GM18873 (cell line): Measurements from ENCODE around the gene HOXA2.

Experiments
- ATAC-seq: cut with Tn5 transposase; IDR thresholded peaks from one replicate; pipeline ENCODE4 v1.9.1; 2021; ENCODE audit warnings: mild to moderate bottlenecking, moderate library complexity, moderate number of reproducible peaks; ENCODE audit not compliant: unreplicated experiment, low FRiP score

Gene HOXA2

DNA sequence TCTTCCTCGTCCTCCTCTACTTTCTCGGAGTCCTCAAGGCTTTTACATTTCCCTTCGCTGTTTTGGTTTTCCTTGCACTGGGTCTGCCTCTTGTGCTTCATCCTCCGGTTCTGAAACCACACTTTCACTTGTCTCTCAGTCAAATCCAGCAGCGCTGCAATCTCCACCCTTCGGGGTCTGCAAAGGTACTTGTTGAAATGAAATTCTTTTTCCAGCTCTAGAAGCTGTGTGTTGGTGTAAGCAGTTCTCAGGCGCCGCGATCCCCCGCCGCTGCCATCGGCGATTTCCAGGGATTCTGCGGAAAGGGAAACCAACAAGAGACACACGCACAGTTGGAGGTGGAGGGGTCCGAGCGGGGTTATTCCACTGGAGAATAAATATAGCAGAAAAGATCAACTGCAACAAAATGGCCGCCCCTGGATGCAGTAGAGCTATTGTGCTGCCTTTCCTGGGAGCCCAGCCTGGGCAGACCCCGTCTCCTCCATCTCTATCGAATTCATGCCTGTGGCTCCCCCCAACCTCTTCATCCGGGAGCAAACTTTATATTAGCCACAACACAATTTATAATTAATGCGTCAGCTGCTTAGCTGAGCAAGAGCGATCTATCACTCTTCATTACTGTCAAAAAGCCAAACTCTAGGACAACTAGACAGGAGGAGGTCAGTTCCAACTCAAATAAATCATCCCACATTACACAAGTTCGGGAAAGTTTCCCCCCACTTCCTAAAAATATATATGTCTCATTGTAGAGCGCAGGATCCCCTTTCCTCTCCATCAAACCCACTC lies 1.1 kb downstream of the HOXA2 start:
- no peak for ATAC-seq

GRCh38 chr7:27100694-27101170 lies 1.8 kb downstream of the HOXA2 start:
- no peak for ATAC-seq

DNA sequence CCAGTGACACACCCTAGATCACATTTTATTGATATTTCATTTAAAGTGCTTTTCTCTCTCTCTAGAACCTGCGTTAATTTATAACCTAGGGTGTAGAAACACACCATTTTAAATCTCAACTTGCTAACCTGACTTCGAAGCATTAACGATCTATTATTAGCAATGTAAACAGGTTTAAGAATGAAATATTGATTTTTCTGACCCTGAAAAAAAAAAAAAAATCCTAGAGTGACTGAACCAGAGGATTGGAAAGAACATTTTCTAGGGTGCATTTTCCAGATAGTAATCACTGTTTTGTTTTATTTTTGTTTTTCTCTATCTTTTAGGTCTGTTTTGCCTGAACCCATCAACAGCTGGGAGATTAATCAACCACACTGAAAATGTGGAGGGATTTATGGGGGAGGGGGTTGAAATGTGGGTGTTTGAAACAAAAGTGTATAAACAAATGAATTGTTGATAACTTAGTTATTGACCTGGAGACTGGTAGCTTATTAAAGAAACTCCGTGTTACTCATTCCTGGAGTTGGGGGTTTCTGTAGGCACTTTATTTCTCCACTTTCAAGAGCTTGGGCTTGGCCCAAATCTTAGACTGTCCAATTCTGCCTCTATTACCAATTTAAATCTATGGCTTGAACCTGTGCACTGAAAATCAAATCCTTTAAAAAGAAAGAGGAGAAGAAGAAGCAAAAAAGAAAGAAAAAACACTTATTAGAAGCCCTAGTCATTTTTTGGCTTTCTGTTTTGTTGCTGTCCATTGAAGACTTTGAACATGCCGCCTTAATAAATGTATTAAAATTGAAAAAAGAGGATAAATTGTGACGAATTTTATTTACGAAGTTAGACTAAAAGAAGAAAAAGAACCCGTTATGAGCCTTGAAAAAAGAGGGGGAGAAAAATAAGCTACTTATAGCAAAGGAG lies 2.8 kb downstream of the HOXA2 start:
- no peak for ATAC-seq

GRCh38 chr7:27098578-27099451 lies 3.7 kb downstream of the HOXA2 start:
- no peak for ATAC-seq

- no peak for ATAC-seq
Observed at GRCh38 chr7:27097686-27098577, 4.6 kb downstream of the HOXA2 start.

DNA sequence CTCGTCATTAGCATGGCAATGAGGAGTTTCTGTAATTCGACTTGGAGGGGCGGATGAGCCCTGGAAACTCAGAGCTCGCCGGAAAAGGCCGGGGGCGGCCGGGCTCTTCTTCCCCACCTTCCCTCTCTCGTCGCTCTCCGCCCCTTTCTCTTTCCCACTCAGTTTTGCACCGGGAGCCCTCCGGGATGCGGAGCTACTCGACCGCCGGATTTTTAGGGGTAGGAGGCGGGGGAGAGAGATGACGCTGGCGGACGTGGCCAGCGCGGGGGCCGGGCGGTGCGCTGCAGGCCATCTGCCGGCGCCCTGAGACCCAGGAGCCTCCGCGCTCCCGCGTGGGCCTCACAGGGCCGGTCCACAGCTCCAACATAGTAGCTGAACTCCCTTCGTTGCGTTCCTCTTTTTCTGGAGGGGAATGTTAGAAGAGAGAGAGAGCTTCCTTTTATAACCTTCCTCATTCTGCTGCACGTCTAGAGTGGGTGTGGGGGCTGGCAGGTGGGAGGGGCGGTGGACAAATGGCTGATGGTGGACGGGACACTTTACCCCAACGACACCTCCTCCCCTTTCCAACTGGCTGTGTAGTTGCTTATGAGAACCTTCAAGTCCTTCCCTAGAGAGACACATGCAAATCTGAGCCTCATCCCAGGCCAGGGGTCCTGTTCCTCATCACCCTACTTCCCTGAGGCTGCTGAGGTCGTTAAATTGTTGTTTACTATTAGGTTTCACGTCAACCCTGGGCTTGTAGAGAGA lies 5.5 kb downstream of the HOXA2 start:
- no peak for ATAC-seq

- ATAC-seq, result peak; percentile 90
Observed at GRCh38 chr7:27095897-27096767, 6.4 kb downstream of the HOXA2 start, which contains the start of gene HOXA1. HOXA1 (minus strand) TSS chr7:27096000; CDS start chr7:27095912, 88 bp downstream.

- ATAC-seq, result no peak
Observed at GRCh38 chr7:27095050-27095896, 7.2 kb downstream of the HOXA2 start.

GRCh38 chr7:27094304-27095049 lies 8.0 kb downstream of the HOXA2 start:
- no peak for ATAC-seq

DNA sequence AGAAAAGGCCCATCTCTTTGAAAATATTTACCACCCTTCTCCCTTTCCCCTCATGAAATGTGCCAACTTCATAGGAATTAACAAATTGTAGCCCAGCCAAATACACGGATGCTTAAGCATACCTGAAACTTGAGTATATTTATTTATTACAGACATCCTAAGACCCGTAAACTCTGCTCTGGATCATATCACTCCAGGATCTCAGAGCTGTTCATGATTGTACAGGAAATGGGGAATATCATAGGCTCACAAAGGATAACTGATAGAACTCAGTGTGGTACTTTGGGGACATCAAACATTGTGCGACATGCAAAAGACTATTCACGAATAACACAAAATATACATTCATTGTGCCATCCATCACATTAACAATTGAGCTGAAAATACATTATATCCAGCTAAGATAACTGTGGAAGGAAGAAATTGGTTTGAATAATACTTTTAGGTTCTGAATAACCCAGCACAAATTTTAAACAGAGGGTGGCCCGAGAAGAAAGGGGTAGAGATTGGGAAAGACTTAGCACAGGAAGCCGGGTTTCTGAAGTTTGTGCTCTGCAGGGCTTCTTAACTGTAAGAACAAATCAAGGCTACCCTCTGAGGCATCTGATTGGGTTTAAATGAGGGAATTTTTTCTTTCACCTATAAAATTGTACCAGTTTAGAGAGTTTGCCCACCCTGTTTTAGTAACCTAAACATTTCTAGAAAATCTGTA lies 9.1 kb downstream of the HOXA2 start:
- ATAC-seq, result no peak

- no peak for ATAC-seq
Observed at GRCh38 chr7:27092819-27093110, 9.7 kb downstream of the HOXA2 start.

- ATAC-seq, result no peak
Observed at GRCh38 chr7:27091941-27092818, 10.3 kb downstream of the HOXA2 start.

DNA sequence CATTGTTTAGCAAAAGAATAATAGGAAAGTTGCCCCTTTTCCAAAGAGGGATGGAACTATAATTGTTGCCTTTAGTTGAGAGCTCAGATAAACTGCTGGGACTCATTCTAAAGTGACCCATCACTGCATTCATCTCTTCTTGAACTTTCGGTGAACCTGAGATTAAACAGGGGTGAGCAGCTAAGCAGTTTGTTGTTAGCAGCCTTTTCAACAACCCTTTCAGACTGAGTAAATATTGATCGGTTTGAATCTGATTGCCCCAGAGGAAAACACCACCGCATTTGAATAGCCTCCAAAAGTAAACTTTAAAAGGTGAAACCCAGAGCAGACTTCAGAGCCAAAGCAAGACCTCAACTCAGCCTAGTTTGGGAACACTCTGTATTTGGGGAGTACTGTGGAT lies 11.4 kb downstream of the HOXA2 start:
- ATAC-seq, result no peak

DNA sequence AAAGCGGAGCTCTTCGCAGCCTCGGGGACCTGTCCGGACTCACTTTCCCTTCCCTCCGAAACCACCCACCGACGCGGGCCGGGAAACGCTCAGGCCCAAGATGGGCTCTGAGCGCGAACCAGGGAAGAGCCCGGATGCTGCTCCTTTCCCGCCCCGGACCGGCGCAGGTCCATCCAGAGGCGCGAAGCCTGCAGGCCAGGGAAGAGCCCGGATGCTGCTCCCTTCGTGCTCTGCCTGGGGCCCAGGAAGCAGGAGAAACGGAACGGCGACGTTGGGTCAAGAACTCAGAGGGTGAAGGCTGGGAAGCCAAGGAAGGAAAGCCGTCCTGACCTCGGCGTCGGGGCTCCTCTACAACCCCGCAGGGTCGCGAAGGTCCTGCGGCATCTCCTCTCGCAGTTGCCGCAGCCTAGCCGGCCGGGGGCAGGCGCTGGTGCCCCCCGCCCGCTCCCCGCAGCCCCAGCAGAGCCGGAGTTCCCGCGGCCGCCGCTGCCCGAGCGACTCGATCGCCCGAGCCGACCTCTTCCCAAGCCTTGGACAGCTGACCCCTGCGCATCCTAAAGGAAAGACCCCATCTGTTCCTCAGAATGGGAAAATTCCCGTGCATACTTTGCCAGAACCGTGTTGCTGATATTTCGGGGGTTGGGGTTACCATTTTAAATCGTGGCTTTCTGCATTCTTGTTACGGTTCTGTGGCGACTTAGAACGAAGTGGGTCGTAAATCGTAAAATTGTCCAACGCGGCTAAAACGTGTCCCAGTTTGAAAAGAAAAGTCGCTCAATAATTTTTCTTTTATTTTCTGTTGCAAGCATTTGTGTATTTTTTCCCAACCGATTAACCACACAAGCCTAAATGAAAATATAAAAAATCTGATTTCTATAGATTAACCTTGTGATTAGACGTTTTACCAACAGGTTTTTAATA lies 14.2 kb downstream of the HOXA2 start:
- no peak for ATAC-seq
